Common myeloid progenitor, CD34-positive (primary cell): ENCODE data around the gene MAN1A1.

Source experiments
- CTCF ChIA-PET: fragments of 350-600 bp; sonication (Branson Sonifier 250); formaldehyde crosslinking; loops from one replicate; lab custom pipeline; 2021; ENCODE audit warnings: antibody characterized with exemption; lab: Charles Lee
- POLR2A ChIA-PET: fragments of 350-600 bp; sonication (Branson Sonifier 250); formaldehyde crosslinking; loops from one replicate; lab custom pipeline; 2021; ENCODE audit warnings: antibody characterized with exemption; lab: Charles Lee
- DNase-seq, 3 donors: peaks; one replicate each; pipeline versions ENCODE4 v3.0.0 to v3.0.0-alpha.2; 2013
- H3K27ac ChIP-seq, 2 experiments: 1 replicate in 1 of 2; 2 replicates in 1 of 2; pipeline ENCODE4 v1.7.0; 2013; ENCODE audit warnings: inconsistent platforms in 2 of 2, low read length in 2 of 2, mild to moderate bottlenecking in 2 of 2, low read depth in 1 of 2, moderate library complexity in 1 of 2; ENCODE audit not compliant: severe bottlenecking in 2 of 2, insufficient read depth in 1 of 2, poor library complexity in 1 of 2
- H3K27me3 ChIP-seq, 5 experiments: replicated peaks in 2 of 5; 1 replicate in 3 of 5; 2 replicates in 2 of 5; pipeline versions ENCODE4 v1.6.1 to v1.7.0; 2013; ENCODE audit warnings: low read length in 4 of 5, mild to moderate bottlenecking in 2 of 5, moderate library complexity in 2 of 5, inconsistent platforms in 1 of 5; ENCODE audit not compliant: insufficient read depth in 5 of 5, control insufficient read depth in 4 of 5
- H3K36me3 ChIP-seq, 4 experiments: 1 replicate in 2 of 4; 2 replicates in 2 of 4; pipeline versions ENCODE4 v1.6.1 to v1.7.0; 2013; ENCODE audit warnings: low read length in 3 of 4, control low read depth in 1 of 4, mild to moderate bottlenecking in 1 of 4; ENCODE audit not compliant: control insufficient read depth in 4 of 4, insufficient read depth in 4 of 4
- H3K4me1 ChIP-seq, 4 experiments: 1 replicate in 3 of 4; 2 replicates in 1 of 4; pipeline versions ENCODE4 v1.6.1 to v1.7.1; 2013; ENCODE audit warnings: low read length in 3 of 4, mild to moderate bottlenecking in 3 of 4, control low read depth in 1 of 4, inconsistent platforms in 1 of 4, moderate library complexity in 1 of 4; ENCODE audit not compliant: control insufficient read depth in 4 of 4, insufficient read depth in 4 of 4; ENCODE audit errors: control extremely low read depth in 1 of 4
- H3K4me3 ChIP-seq, 7 experiments: 1 replicate in 4 of 7; 2 replicates in 3 of 7; pipeline versions ENCODE4 v1.5.1 to v1.7.0; 2013; ENCODE audit warnings: mild to moderate bottlenecking in 7 of 7, low read length in 6 of 7, moderate library complexity in 6 of 7, inconsistent platforms in 2 of 7, low read depth in 2 of 7, control low read depth in 1 of 7; ENCODE audit not compliant: insufficient read depth in 4 of 7, control insufficient read depth in 1 of 7; ENCODE audit errors: extremely low read depth in 1 of 7
- H3K9me3 ChIP-seq, 5 experiments: 1 replicate in 4 of 5; 2 replicates in 1 of 5; pipeline versions ENCODE4 v1.6.1 to v1.7.1; 2013; ENCODE audit warnings: low read length in 4 of 5, mild to moderate bottlenecking in 2 of 5, inconsistent platforms in 1 of 5, low read depth in 1 of 5, moderate library complexity in 1 of 5; ENCODE audit not compliant: control insufficient read depth in 4 of 5, insufficient read depth in 2 of 5; ENCODE audit errors: control extremely low read depth in 1 of 5
- WGBS: methylation state at CpG from one replicate; pipeline ENCODE4 v1.1.5; 2013; ENCODE audit not compliant: insufficient coverage; 5-methylcytosine and 5-hydroxymethylcytosine counted together

MAN1A1 gene

GRCh38 chr6:119333707-119334295 lies 15.8 kb downstream of the MAN1A1 start:
- H3K27me3 ChIP-seq = no peaks in the 10 kb centered on the region
- peak in 1 of 3 donors; percentile 46 for DNase-seq
- peaks cover 5 to 58% (median 26%) of the 10 kb centered on the region in 4 experiments for H3K4me1 ChIP-seq
- H3K36me3 ChIP-seq = peaks cover 6 to 42% (median 27%) of the 10 kb centered on the region in 4 experiments
- CTCF ChIA-PET = interaction anchor here (0.7 to 9.7 kb wide), 11 partner anchors 10 to 405 kb away, joined by 3 to 68 read pairs (median 5); no protein-coding TSS in a partner anchor
- H3K27ac ChIP-seq = no peak overlapping the region
- WGBS = 67% methylated on average over 1 of the region's 3 CpGs
- POLR2A ChIA-PET = no interaction called here
- no peaks in the 10 kb centered on the region for H3K9me3 ChIP-seq
- no peak overlapping the region for H3K4me3 ChIP-seq

- ChIA-PET POLR2A (no interaction called here), CTCF (interaction anchor here (1.1 to 9.7 kb wide), 9 partner anchors 10 to 403 kb away, joined by 3 to 68 read pairs (median 6); no protein-coding TSS in a partner anchor)
- 95% methylated on average over 2 of the region's 5 CpGs for WGBS
- no peak overlapping the region for H3K27ac ChIP-seq
- H3K36me3 ChIP-seq = peaks cover 6 to 41% (median 30%) of the 10 kb centered on the region in 4 experiments
- DNase-seq = no peak
- H3K9me3 ChIP-seq = no peaks in the 10 kb centered on the region
- H3K4me3 ChIP-seq = no peak overlapping the region
- no peaks in the 10 kb centered on the region for H3K27me3 ChIP-seq
- peaks cover 5 to 53% (median 24%) of the 10 kb centered on the region in 4 experiments for H3K4me1 ChIP-seq
These were observed 16.4 kb downstream of the MAN1A1 start for GRCh38 chr6:119333063-119333609.

GRCh38 chr6:119331663-119332286 lies 17.8 kb downstream of the MAN1A1 start:
- peaks cover 7 to 47% (median 34%) of the 10 kb centered on the region in 4 experiments for H3K36me3 ChIP-seq
- POLR2A ChIA-PET = no interaction called here
- peaks cover 5 to 45% (median 21%) of the 10 kb centered on the region in 4 experiments for H3K4me1 ChIP-seq
- no peak overlapping the region for H3K4me3 ChIP-seq
- WGBS = no CpG with 5 or more reads among the region's 2 CpGs
- no peak overlapping the region for H3K27ac ChIP-seq
- no peaks in the 10 kb centered on the region for H3K9me3 ChIP-seq
- H3K27me3 ChIP-seq = no peaks in the 10 kb centered on the region
- DNase-seq = no peak
- CTCF ChIA-PET = interaction anchor here (9.7 kb wide), 1 partner anchor 14 kb away, joined by 68 read pairs; no protein-coding TSS in a partner anchor

GRCh38 chr6:119330520-119331113 lies 18.9 kb downstream of the MAN1A1 start:
- H3K4me3 ChIP-seq = no peak overlapping the region
- POLR2A ChIA-PET = no interaction called here

GRCh38 chr6:119329794-119330180 lies 19.8 kb downstream of the MAN1A1 start:
- peaks cover 0 to 28% (median 10%) of the 10 kb centered on the region in 4 experiments for H3K4me1 ChIP-seq
- ChIA-PET POLR2A (no interaction called here), CTCF (no interaction called here)
- DNase-seq = no peak
- H3K4me3 ChIP-seq = no peak overlapping the region
- H3K9me3 ChIP-seq = no peaks in the 10 kb centered on the region
- no peaks in the 10 kb centered on the region for H3K27me3 ChIP-seq
- H3K27ac ChIP-seq = no peak overlapping the region
- peaks cover 5 to 57% (median 39%) of the 10 kb centered on the region in 4 experiments for H3K36me3 ChIP-seq

More at GRCh38 chr6:119330520-119331113, 18.9 kb downstream of the MAN1A1 start:
- Histone ChIP-seq H3K4me1 (peaks cover 5 to 36% (median 19%) of the 10 kb centered on the region in 4 experiments), H3K27me3 (no peaks in the 10 kb centered on the region), H3K36me3 (peaks cover 7 to 58% (median 40%) of the 10 kb centered on the region in 4 experiments), H3K27ac (no peak overlapping the region), H3K9me3 (no peaks in the 10 kb centered on the region)
- CTCF ChIA-PET = no interaction called here
- WGBS = 92% methylated on average over 2 of the region's 4 CpGs
- no peak for DNase-seq

- CTCF ChIA-PET = no interaction called here
- Histone ChIP-seq H3K4me1 (peaks cover 0 to 24% (median 8%) of the 10 kb centered on the region in 4 experiments), H3K27me3 (no peaks in the 10 kb centered on the region), H3K9me3 (no peaks in the 10 kb centered on the region), H3K36me3 (peaks cover 5 to 58% (median 39%) of the 10 kb centered on the region in 4 experiments), H3K27ac (no peak overlapping the region), H3K4me3 (no peak overlapping the region)
- DNase-seq = no peak
- 90% methylated on average over 4 of the region's 4 CpGs for WGBS
- POLR2A ChIA-PET = no interaction called here
These were observed 20.4 kb downstream of the MAN1A1 start for GRCh38 chr6:119328892-119329793.
